Anterior cingulate cortex (tissue), 58 donors: ENCODE measurements around the gene TSR3.

Experiments used
- DNase-seq, 58 donors: peaks; one replicate each; lab custom pipeline; 2025; lab: John Stamatoyannopoulos, UW

The TSR3 gene

DNA sequence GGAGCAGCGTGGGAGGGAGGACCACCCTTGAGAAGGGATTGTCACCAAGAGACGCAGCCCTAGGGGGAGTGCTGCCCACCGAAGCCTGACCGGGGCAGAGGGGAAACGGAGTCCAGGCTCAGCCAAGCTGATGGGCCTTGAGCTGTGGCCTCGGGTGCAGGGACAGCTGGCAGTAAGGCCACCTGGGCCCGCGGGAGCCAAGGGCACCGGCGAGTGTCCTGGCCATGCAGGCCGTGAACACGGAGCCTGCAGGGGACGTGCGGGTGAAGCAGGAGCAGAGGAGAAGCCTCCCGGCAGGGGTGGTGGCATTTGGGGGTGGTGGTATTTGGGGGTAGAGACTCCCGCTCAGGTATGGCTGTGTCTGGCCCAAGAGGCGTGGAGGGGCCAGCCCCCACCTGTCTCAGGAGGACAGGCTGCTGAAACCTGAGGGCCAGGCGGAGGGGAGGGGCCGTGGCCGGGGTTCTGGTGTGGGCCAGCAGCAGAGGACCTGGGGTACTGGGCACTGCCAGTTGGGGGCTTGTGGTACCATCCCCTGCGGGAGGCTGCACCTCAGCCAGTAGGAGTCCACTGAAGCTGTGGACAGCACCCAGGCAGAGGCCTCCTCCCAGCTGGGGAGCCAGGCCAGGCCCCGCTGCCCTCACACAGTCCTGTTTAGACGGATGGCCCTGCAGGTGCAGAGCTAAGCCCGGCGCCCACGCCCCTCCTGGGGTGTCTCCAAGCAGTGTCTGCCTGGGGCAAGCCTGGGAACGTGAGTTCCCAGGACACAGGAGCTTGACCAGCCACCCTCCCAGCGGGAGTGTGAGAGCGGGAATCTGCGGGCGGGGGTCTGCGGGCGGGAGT, 4.6 kb upstream of the TSR3 start:
- no peak for DNase-seq

DNA sequence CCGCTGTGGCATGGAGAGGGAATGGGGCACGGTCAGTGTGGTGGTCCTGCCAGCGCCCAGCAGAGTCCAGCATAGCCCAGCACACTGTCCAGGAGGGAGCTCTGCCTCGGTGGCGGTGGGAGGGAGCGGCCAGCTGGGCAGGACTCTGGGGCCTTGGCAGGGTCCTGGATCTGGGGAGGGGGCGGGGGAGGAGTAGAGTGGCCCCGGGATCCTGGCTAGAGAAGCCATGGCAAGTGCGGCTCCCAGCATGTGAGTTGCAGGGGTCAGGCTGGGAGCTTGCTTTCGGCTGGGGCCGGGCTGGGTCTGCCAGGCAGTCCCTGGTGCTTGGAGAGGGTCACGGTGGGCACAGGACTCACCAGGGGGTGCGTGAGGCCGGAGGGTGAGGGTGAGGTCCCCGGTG, 3.9 kb upstream of the TSR3 start:
- DNase-seq = no peak

DNA sequence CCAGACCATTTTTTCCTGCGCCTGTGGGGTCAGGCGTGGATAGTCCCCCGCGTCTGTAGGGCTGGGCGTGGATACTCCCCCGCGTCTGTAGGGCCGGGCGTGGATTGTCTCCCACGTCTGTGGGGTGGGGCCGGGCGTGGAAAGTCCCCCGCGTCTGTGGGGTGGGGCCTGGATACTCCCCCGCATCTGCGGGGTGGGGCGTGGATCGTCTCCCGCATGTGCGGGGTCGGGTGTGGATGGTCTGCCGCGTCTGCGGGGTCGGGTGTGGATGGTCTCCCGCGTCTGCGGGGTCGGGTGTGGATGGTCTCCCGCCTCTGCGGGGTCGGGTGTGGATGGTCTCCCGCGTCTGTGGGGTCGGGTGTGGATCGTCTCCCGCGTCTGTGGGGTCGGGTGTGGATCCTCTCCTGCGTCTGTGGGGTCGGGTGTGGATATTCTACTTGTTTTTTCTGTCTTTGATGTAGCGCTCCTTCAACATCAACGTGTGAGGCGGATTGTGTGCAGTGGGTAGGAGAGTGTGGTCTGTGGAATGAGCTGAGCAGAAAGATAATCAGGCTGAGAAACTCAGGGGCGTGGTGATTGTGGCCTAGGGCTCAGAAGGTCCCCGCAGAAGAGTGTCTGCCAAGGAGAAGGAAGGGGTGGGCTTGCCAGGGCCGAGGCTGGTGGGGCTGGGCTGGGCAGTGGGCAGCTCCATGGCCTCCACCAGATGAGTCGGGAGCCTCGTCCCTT, 3.3 kb upstream of the TSR3 start:
- DNase-seq = no peak

DNA sequence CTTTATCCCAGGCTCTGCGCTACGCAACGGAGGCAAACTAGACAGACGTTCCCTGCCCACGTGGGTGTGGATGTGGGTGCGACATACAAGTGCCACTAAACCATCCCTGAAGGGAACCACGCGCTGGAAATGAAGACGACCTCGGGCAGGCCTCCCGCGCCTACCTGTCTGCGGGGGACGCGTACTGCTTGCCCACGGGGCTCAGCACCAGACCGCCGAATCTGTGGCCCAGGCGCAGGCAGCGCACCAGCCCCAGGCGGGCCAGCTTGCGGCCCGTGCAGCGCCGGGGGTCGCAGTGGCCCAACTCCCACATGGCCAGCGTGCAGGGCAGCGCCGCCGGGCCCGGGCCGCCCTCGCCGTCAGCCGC, 480 bp downstream of the TSR3 start:
- DNase-seq = no peak

DNA sequence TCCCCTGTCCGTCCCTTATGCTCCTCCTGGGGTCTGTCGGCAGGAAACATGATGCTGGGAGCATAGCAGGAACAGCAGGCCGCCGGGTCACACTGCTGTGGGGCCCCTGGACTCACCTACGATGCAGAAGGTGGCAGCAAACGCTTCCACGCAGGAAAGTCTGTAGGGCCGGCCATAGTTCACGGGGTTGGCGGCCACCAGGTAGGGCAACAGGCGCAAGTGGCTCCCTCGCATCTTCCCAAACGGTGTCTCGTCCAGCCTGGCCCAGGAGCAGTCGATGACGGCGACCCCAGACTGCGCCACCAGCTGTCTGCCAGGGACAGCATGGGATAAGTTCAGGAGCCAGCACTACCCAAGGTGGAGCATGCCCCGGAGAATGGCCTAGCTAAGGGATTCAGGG, 987 bp downstream of the TSR3 start:
- DNase-seq = no peak

DNA sequence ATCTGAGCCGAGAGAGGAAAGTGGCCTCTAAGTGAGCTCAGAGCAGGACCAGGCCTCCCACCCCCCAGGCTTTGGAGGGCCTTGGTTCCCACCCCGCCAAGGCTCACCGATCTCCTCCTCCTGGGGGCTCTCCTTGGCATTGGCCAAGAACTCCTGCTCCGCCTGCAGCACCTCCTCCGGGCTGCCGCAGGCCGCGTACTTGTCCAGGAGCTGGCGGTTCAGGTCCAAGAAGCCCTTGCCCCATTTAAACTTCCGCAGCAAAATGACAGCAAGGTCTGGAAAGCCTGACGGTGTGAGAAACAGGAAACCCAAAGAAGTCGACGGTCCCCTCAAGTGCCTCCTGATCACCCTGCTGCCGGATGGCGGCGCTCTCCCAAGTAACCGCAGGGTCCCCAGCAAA, 1.7 kb downstream of the TSR3 start:
- DNase-seq = no peak

DNA sequence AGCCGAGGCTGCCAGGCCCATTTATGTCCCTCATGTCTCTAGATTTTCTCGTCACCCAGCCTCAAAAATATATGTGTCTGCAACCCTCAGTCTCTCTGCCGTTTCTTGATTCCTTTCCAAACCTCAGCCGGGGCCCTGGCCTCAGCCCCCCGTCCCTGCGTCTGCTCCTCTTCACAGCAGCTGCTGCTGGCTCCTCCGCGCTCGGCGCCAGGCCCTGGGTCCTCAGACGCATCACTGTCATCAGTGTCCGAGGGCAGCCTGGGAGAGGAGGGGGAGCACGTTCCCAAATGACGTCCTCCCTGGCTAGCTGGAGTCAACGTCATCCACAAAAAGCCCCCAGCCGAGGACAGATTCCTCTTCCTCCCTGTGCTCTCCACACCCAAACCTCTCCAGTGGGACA, 2.3 kb downstream of the TSR3 start:
- peak in 1 of 58 donors; percentile 5 for DNase-seq

DNA sequence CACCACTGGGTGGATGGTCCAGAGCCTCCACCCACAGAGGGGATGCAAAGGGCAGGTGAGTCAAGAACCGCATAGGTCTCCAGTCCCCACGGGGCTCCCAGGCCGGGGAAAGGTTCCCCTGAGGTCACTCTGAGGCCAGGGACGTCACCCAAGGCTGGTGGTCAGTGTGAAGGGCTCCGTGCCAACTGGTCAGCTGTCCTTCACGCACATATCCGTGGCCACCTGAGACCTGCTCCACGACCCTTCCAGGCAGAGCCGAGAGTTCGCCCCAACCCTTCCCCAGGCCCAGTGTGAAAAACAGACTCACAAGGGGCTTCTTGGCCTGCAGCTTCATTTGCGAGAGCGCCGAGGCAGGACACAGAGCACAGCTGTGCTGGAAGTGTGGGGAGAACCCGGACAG, 2.8 kb downstream of the TSR3 start:
- DNase-seq = no peak

DNA sequence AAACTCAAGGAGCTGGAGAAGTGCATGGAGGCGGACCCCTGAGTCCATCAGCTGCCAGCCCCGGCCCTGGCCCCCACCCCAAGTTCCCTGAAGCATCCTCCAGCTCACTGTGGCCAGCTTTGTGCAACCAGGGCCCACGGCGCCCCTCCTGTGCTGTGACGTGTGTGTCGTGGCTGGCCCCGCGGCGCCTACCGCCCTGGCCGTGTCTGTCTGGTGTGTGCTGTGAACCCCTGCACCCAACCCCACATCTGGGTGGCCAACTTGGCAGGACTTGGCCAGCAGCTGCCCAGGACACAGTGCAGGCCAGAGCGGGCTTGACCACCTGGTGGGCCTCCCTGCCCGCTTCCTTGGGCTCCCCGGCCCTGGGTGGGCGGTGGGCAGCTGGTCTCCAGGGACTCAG, 3.2 kb downstream of the TSR3 start:
- DNase-seq = no peak

DNA sequence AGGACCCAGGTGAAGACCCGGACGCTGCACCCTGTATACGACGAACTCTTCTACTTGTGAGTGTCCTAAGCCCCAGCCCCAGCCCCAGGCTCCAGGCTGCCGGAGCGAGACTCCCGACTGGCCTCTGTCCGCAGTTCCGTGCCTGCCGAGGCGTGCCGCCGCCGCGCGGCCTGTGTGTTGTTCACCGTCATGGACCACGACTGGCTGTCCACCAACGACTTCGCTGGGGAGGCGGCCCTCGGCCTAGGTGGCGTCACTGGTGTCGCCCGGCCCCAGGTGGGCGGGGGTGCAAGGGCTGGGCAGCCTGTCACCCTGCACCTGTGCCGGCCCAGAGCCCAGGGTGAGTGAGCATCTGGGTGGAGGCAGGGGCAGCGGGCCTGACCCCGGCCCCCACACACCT, 3.7 kb downstream of the TSR3 start:
- DNase-seq = no peak

DNA sequence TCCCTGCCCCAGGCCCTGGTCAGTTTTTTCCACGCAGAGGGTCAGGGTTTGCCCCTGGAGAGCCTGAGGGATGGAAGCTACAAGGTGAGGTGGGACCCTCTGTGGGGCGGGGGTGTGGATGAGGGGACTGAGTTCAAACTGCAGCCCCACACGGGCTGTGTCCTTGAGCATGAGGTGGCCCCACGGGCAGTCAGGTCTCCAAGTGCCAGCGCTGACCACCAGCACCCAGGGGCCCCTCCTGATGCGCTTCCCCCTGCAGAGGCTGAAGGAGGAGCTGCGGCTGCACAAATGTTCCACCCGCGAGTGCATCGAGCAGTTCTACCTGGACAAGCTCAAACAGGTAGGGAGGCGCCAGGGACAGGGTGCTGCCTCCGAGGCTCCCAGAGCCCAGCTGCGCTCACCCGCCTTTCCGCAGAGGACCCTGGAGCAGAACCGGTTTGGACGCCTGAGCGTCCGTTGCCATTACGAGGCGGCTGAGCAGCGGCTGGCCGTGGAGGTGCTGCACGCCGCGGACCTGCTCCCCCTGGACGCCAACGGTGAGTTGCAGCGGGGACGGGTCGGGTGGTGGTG, 4.3 kb downstream of the TSR3 start:
- DNase-seq = no peak

DNA sequence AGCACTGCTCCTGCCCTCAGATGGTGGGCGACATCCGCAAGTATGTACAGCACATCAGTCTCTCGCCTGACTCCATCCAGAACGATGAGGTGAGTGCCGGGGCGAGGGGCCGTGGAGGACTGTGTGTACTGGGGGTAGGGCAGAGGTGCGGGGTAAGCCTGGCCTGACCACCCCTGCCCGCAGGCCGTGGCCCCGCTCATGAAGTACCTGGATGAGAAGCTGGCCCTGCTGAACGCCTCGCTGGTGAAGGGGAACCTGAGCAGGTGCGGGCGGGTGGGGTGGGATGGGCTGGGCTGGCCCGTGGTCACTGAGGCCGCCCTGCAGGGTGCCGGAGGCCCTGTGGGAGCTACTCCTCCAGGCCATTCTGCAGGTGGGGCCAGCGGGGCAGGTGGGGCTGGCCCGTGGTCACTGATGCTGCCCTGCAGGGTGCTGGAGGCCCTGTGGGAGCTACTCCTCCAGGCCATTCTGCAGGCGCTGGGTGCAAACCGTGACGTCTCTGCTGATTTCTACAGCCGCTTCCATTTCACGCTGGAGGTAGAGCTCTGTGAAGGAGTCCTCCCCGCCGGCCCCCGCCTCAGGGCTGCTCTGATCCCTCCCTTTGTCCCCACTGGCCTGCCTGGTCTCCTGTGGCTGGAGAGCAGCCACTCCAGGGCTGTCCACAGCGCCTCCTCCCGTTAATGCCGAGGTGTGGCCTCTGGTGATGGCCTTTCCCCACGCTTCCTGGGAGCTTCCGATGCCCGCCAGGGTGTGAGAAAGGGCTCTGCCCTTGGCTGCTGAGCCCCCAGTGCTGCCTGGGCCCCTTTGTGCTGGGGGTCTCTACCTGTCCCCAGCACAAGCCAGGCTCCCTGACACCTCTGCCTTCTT, 5.0 kb downstream of the TSR3 start:
- DNase-seq = no peak

DNA sequence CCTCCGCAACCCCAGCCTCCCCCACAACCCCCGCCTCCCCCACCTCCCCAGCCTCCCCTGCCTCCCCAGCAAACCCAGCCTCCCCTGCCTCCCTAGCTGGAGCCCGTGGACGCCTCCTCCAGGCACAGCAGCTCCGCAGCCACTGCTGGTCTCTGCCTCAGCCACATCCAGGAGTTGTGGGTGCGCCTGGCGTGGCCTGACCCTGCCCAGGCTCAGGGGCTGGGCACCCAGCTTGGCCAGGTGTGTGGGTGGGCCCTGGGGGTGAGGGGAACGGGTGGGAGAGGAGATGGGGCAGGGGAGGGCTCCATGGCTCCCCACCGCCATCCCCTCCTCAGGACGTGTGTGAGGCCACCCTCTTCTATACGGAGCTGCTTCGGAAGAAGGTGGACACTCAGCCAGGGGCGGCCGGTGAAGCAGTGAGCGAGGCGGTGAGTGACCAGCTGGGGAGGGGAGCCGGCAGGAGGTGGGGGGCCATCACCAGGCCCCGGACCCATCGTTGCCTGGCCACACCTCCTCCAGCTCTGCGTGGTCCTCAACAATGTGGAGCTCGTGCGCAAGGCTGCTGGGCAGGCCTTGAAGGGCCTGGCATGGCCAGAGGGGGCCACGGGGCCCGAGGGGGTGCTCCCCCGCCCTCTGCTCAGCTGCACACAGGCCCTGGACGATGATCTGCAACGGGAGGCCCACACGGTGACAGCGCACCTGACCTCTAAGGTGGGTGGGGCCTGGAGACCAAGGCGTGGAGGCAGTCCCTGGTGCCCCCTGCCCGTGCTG, 5.8 kb downstream of the TSR3 start:
- DNase-seq = no peak

DNA sequence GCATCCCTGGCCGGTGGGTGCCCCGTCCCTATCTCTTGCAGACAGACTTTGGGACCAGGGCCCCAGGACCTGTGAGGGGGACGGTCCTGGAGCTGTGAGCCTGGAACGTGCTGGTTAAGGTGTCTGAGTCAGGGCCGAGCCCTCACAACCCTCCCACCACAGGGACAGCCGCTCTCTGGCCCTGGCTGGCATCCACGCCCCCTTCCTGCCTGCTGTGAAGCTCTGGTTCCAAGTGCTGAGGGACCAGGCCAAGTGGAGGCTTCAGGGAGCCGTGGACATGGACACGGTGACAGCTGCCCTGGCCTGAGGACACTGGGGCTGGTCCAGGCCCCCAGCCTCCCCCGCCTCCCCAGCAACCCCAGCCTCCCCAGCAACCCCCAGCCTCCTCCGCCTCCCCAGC, 6.6 kb downstream of the TSR3 start:
- DNase-seq = no peak

DNA sequence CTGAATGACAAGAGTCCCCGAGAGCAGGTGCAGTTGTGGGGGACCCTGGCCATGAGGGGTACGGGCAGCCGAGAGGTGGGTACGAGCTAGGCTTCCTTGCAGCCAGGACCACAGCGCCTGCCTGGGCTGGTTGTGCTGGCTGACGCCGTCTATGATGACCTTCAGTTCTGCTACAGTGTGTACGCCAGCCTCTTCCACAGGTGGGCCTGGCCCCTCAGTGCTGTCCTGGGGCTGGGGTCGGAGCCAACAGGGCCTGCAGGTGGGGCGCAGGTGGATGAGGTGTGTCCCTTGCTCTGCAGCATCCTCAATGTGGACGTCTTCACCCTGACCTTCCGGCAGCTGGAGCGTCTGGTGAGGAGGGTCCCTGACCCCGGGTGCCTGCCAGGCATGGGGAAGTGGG, 7.2 kb downstream of the TSR3 start:
- no peak for DNase-seq

DNA sequence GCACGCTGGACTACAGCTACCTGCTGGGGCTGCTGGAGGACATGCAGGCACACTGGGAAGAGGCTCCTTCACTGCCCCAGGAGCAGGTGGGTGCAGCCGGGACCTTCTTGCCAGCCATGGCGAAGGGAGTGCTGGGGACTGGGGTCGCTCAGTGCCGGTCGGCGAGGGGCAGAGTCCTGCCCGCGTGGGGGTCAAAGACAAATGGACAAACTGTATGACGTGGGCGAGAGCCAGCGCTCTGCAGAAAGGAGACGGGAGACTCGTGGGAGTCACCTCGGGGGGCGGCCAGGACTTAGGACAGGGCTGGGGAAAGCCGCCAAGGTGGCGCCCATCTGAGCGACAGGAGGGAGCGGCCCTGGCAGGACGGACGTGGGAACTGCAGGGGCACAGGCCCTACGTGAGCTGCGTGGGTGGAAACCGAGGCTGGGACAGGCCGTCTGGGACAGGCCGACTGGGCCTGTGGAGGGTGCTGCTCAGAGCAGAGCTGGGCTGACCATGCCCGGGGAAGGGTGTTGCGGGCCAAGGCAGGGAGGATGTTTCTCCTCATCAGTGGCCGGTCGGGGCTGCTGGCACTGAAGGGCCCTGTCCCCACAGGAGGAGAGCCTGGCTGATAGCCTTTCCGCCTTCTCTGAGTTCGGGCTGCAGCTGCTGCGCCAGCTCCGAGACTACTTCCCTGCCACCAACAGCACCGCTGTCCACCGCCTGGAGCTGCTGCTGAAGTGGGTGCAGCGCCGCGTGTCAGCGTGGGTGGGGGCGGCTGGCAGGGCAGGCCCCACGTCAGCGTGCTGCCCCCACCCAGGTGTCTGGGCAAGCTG, 8.0 kb downstream of the TSR3 start:
- no peak for DNase-seq

DNA sequence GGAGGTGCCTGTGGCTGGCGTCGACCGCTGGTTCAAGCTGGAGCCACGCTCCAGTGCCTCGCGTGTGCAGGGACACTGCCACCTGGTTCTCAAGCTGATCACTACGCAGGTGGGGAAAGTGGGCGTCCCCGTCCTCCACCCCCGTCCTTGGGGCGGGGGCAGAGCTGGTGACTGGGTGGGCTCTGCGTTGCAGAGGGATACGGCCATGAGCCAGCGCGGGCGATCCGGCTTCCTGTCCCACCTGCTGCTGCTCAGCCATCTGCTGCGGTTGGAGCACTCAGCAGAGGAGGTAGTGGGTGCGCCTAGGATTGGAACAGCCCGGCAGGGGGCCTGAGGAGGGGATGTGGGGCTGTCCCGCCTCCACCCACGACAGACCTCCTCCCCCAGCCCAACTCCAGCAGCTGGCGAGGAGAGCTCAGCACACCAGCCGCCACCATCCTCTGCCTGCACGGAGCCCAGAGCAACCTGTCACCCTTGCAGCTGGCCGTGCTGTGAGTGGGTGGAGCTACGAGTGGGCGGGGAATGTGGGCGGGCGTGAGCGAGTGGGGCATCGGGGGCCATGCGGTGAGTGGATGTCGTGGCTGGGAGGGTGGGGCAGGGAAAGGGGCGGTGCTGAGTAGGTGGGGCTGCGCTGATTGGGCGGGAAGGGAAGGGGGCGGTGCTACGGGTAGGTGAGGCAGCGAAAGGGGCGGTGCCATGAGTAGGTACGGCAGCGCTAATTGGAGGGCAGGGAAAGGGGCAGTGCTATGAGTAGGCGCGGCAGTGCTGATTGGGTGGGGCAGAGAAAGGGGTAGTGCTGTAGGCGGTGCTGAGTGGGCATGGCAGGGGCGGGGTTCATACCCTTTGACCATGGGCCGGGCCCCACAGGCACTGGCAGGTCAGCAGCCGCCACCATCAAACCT, 8.9 kb downstream of the TSR3 start:
- DNase-seq = peak in 56 of 58 donors; percentile 22 to 93 (median 80)
